Activated CD4-positive, alpha-beta T cell treated with anti-CD3 and anti-CD28 coated beads, Interleukin-2, amount 50 U/mL, for 16 hours (primary cell): ENCODE measurements around the gene TMOD1.
A peak's percentile ranks its signal among the peaks of the same experiment; 100 is the strongest.
"Not testable (repeated sequence)": the region's sequence is repeated elsewhere in the genome, so short reads cannot be mapped to it uniquely, and the experiment has no call there.

Source experiments
- DNase-seq: peaks from one replicate; pipeline ENCODE4 v3.0.0-alpha.2; 2020

The TMOD1 gene

DNA sequence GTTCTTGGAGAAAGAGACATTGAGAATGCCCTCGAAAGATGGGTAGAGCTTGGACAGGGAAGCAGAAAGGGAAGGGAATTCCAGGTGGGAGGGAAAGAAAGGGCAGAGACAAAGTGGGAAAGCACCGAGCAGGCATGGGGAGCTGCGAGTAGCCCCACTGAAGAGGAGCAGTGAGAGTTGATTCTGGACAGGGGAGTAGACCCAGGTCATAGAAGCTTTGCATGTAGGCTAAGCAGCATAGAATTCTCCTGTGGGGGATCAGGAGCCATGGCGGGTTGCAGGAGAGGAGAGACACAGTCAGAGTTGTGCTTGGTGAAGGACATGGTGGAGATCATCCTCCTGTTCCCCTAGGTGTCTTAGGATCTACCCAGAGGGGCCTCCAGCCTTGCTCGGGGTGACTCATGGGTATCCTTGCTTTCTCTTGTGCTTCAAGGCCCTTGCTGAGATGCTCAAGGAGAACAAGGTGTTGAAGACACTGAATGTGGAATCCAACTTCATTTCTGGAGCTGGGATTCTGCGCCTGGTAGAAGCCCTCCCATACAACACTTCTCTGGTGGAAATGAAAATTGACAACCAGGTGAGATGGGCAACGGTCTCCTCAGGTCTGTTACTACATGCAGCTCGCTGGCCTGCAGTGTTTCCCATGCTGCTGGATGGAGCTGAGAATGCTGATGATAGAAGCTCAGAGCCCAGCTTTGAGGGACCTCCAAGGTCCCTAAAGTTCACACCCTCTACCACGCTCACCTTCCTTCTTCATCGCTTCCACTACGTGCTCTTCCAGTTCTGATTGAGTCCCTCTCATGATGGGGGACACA lies 67.2 kb downstream of the TMOD1 start:
- no peak for DNase-seq

DNA sequence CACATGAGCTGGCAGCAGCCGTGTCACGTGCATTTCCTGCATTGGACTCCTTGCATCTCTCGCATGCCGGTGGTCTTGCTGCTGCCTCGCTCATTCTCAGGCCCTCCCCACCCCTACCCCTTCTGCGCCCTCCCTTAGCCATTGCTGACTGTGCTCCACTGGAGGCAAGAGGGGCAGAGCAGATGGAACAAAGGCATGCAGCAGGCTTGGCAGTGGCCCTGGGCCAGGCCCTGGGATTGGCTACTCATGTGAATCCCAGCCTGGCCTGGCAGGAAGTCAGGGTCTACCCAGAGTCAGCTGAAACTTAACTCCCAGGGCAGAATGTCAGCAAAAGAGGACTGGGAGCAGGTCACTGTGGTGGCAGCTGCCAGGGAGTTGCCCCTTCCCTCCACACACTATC lies 69.4 kb downstream of the TMOD1 start:
- DNase-seq = no peak

DNA sequence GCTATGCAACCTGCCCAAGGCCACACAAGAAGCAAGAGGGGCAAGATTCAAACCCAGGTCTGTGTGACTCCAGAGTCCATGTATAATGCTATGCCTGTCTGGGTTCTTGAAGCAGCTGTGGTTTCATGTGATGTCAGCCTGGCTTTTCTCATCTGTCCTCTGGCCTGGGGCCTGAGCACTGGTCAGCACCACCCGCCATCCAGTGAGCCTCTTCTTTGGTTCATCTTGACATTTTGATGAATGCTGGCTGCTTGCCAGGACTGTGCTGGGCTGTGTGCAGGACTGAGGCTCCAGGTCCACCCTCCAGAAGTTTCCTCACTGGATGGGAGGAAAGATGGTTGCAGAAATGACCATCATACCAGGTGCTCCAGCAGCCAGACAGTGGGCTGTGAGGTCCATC lies 70.2 kb downstream of the TMOD1 start:
- no peak for DNase-seq

DNA sequence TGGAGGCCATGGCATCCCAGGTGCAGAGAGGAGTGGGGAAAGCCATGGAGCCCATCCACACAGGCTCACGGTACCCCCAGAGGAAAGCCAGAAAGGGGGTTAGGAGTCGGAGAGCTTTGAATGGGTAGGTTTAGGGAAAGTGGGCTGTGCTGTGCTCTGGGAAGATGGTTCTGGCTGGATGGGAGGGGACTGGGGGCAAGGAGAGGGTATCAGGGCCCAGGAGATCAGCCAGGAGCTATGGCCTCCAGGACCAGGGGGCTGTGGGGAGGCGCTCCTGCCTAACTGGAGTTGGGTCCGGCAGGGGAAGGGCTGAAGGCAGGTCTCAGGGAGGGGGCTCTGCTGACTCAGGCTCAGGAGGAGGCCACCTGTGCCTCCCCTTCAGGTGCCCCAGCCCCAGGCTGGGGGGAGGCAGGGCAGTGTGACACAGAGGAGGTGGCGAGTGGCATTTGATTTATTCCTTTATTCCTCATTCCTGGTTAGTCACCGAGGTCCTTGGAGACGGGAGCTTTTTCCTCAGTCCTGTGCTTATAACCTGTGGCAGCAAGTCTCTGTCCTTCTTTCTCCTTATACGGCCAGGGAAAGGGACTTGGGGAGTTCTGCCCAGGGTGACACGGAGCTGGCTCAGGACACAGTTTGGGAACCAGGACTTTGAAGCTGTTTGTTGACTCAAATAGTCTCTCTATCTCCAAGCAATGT lies 70.9 kb downstream of the TMOD1 start:
- DNase-seq = no peak

DNA sequence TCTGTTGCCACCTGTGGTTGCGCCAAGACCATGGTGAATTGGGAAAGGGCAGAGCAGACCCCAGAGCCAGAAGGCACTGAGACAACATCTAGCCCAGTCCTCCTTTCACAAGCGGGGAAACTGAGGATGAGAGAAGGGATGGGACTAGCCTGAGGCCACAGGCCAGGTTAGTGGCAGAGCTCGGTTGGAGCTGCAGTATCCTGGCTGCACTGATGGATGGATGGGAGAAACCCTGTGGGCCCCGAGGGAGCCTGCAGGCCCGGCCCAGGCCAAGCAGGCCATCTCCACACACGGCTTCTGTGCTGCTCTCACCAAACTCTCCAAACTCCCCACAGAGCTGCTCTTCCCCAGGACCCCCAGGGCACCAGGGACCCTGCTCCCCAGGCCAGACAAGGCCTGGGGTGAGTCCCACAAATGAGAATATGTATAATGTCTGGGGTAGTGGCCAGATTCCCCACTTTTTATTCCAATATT lies 71.5 kb downstream of the TMOD1 start:
- DNase-seq = no peak

DNA sequence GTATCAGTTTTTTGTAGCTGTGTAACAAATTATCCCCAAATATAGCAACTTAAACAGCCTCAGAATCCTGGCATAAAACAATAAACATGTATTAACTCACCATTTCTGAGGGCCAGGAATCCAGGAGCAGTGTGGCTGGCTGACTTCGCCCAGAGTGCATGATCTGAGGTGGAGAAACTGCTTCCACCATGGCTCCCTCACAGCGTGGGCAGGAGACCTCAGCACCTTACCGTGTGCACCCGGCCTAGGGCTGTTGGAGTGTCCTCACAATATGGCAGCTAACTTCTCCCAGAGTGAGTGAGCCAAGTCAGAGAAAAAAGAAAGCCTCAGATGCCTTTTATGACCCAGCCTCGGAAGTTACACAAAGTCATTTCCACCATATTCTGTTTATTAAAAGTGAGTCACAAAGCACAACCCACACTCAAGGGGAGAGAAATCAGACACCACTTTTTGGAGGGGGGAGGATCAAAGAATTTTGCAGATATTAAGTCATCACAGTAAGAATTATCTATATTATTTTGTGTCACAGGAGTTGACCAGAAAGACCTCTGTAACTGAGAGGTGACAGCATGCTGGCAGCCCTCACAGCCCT lies 72.1 kb downstream of the TMOD1 start:
- DNase-seq = no peak

DNA sequence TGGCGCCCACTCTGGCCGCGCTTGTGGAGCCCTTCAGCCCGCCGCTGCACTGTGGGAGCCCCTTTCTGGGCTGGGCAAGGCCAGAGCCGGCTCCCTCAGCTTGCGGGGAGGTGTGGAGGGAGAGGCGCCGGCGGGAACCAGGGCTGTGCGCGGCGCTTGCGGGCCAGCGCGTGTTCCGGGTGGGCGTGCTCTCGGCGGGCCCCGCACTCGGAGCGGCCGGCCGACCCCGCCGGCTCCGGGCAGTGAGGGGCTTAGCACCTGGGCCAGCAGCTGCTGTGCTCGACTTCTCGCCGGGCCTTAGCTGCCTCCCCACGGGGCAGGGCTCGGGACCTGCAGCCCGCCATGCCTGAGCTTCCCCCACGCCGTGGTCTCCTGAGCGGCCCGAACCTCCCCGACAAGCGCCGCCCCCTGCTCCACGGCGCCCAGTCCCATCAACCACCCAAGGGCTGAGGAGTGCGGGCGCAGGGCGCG lies 72.7 kb downstream of the TMOD1 start:
- DNase-seq = not testable (repeated sequence)

DNA sequence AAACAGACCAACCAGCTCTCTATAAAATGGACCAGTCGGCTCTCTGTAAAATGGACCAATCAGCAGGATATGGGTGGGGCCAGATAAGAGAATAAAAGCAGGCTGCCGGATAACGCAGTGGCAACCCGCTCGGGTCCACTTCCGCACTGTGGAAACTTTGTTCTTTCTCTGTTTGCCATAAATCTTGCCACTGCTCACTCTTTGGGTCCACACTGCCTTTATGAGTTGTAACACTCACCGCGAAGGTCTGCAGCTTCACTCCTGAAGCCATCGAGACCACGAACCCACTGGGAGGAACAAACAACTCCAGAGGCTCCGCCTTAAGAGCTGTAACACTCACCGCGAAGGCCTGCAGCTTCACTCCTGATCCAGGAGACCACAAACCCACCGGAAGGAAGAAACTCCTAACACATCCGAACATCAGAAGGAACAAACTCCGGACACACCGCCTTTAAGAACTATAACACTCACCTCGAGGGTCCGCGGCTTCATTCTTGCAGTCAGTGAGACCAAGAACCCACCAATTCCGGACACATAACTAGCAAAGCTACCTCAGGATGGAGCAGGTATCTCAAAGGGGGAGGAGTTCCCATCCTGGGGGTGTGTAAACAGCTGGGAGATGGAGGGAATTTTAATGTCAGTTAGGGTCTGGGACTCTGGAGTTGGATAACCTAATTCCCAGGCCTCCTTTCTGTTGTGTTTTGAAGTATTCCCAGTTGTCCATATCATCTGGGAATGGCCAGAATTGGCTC lies 73.6 kb downstream of the TMOD1 start:
- DNase-seq = peak; percentile 9

DNA sequence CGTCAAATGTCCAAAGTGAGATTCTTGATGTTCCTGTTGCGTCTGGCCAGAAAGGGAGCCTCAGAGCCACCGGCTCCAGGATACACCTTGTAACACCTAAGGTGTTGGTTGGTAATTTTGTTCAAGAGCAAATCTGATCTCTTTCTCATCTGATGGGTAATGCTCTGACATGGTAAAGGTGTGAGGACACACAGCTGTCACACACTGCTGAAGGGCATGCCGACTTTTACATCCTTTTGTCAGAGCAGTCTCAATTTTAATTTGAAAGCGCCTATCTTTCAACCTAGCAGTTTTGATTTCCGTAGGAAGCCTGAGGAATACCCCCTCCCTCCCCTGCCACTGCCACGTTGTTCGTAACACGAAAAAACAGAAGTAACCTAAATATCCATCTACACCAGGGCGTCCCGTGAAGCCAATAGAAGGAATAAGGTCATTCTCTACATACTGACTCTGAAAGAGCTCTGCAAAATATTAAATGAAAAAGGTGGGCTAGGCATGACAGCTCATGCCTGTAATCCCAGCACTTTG lies 74.3 kb downstream of the TMOD1 start:
- no peak for DNase-seq

DNA sequence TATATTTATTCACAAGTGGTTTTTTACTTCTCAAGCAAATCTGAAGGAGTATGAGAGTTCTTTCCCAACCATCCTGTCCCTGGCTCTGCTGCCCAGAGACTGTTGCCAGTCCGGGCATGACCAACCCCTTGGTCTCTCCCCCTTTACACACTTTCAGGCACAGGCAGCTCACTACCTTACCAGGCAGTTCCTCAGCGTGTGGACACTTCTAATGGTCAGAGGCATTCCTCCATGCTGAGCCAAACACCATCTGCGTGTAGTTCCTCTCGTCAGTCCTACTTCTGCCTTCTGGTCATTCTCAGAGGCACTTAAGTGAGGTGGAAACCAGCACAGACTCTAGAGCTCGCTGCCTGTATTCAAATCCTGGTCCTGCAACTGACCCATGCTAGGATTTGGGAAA lies 75.6 kb downstream of the TMOD1 start:
- no peak for DNase-seq

DNA sequence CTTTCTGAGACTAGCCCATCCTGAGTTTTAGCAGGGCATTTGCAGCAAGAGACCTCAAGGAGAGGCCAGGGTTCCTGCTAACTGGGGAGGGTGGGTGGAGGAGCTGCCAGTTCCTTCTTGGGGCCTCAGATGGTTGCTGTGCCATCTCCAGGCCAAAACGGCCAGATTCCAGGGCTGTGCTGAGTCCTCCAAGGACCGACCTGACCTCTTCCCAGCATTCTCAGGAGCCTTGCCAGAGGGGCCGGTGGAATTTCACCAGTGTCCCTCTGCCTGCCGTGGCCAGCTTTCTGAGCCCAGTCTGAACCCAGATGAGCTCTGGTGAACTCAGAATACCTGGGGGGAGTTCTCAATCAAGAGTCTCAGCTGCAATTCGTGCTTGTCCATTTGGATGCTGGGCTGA lies 77.4 kb downstream of the TMOD1 start:
- no peak for DNase-seq

DNA sequence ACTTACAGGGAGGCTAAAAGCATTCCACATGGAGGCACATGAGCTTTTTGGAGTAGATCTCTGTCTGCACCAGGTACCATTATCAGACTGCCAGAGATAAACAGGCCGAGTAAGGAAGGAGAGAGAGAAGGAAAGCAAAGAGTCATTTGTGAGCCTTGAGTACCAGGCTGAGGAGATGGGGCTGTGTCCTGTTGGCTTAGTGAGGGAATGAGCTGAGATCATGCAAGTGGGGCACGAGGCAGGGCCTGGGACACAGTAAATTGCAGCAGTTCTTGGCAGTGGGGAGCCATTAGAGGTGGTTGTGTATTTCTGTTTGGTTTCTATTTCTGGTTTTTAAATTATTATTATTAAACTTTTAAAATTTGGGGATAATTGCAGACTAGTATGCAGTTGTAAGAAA lies 78.4 kb downstream of the TMOD1 start:
- no peak for DNase-seq

DNA sequence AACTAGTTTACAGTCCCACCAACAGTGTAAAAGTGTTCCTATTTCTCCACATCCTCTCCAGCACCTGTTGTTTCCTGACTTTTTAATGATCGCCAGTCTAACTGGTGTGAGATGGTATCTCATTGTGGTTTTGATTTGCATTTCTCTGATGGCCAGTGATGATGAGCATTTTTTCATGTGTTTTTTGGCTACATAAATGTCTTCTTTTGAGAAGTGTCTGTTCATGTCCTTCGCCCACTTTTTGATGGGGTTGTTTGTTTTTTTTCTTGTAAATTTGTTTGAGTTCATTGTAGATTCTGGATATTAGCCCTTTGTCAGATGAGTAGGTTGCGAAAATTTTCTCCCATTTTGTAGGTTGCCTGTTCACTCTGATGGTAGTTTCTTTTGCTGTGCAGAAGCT lies 80.1 kb downstream of the TMOD1 start:
- not testable (repeated sequence) for DNase-seq

DNA sequence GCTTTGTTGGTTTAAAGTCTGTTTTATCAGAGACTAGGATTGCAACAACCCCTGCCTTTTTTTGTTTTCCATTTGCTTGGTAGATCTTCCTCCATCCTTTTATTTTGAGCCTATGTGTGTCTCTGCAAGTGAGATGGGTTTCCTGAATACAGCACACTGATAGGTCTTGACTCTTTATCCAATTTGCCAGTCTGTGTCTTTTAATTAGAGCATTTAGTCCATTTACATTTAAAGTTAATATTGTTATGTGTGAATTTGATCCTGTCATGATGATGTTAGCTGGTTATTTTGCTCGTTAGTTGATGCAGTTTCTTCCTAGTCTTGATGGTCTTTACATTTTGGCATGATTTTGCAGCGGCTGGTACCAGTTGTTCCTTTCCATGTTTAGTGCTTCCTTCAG lies 83.3 kb downstream of the TMOD1 start:
- DNase-seq = not testable (repeated sequence)

DNA sequence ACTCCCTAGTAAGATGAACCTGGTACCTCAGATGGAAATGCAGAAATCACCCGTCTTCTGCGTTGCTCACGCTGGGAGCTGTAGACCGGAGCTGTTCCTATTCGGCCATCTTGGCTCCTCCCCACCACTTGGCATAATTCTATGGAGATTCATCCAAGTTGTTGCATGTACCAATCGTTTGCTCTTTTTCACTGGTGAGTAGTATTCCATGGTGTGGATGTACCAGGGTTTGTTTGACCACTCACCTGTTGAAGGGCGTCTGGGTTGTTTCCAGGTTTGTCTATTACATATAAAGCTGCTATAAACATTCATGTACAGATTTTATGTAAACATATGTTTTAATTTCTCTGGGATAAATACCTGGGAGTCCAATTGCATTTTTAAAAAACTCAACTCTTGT lies 85.4 kb downstream of the TMOD1 start:
- not testable (repeated sequence) for DNase-seq

DNA sequence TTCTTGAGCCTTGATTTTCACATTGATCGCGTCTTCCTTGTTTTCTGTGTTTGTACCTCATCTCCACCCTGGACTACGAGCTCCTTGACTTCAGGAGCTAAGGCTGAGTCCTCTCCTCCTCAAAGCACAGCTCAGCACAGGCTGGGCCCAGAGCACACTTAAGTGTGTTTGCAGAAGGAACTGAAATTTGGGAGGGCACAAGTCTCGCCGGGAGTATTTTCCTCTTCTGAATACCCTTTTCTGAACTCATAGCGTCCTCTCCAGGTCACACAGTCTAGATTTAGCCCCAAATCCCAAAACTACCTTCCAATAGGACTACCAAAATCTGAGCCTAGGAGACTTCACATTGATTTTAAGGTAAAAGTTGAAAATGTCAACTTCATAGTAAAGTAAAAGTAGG lies 90.1 kb downstream of the TMOD1 start:
- no peak for DNase-seq

DNA sequence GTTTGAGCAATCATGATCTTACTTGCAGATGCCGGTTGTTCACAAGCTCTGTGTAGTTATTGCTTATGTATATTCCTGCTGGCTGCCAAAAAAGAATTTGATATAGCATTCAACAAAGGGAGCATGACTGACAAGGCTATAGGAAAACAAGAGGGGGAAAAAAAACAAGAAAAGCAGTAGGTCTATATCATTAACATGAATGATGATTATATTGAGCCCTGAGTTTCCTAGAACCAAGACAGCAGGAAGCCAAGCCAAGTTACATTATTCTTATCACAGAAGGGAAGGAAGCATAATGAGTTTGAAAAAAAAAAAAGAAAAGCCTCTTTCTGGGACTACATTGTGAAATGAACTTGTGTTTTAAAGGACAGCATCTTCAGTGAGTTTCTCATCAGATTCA lies 90.7 kb downstream of the TMOD1 start:
- no peak for DNase-seq

DNA sequence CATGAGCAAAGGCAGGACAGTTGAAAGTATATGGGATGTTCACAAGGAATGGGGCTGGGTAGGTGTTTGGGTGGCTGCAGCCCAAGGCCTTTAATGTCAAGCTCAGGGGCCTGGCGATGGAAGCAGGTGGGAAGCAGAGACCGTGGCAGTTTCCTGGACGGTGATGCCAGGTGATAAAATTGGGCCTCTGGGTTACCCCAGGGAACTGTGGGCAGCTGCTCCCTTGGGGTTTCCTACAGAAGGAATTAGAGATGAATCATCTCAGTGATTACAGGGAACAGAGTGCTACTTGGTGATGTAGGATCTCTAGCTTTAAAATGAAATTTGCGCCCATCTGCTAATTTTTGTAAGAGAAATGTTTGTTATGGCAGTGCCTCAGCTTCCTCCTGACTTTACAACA lies 92.5 kb downstream of the TMOD1 start:
- no peak for DNase-seq

DNA sequence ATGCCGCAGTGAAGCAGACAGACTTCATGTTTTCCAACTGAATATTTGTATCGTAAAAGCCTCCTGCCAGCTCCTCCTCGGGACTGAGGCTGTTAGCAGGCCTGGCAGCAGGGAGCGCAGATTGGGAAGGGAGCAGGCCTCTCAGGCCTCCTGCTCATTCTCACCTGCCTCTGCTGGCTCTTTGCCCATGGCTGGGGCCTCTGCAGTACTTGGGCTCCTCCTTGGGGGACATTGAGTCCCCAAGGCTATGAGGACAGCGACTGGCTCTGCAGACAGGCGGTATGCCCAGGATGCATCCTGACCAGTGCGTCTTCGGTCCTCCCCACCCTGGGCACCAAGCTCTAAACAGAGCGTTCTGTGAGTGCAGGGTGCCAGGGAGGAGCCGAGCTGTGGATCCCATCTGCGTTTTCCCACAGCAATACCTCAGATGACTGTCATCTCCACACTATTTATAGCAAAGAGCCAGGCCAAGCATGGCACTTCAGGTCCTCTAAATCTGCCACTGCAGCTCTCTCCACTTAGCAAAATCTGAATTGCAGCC lies 93.0 kb downstream of the TMOD1 start:
- no peak for DNase-seq

DNA sequence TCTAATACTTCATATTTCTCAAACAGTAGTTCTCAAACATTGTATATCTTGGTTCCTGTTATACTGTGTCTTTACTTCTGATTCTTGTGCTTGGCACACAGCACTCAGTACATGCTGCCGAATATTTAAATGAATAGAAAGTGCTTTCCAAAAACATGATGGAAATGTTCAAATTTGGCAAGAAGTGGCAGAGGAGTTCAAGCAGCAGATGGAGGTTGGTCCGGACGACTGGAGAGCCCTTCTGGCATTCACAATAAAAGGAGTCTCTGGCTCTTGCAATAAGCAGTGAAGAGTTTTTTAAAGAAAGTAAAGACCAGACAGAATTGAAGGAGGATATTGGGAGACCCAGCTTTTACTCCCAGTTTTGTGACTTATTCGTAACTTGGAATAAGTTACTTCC lies 95.4 kb downstream of the TMOD1 start:
- no peak for DNase-seq

DNA sequence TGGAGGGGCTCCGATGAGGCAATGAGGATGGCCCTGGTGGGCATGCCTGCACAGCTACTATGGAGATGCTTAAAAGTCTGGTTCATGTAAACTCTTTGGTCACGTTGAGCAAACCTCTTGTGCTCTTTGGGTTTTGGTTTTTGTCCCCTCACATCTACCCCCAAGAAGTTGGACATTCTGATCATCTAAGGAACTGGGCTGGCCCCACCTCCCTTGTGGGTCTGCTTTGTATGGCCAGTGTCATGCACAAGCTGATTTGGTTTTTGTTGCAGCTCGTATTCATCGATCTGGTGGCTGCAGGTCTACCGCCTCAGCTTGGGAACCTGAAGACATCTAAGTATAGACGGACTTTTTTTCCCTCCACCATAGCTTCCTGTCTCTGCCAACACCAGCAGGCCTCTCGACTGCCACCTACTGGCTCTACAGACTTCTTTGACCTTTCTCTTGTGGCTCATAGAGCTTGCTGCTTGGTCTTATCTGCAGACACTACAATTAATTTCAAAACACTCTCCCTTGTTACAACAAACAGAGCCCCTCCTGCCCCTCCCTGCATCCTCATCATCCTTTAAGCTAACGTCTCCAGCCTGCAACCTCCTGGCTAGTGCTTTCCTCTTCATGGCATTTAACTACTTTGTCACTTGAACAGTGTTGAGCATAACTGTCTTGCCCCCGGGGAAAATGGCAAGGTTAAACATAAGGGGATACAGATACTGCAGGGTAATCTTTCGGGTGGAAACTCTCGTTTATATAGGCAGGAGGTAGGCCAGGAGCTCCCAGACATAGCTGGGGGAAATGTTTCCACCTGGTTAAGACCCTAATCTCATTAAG lies 97.2 kb downstream of the TMOD1 start:
- DNase-seq = peak; percentile 80
